SKM-1 treated with dmso at 0.1 percent for 144 hours (cell line): ENCODE results near the gene SQSTM1.
"Not testable (repeated sequence)": the region's sequence is repeated elsewhere in the genome, so short reads cannot be mapped to it uniquely, and the experiment has no call there.

Source experiments
- DNase-seq: peaks from one replicate; lab custom pipeline; 2025; ENCODE audit not compliant: unreplicated experiment; lab: John Stamatoyannopoulos, UW

The SQSTM1 gene

GRCh38 chr5:179841621-179842020 lies 20.9 kb downstream of the SQSTM1 start:
- DNase-seq = no peak

DNA sequence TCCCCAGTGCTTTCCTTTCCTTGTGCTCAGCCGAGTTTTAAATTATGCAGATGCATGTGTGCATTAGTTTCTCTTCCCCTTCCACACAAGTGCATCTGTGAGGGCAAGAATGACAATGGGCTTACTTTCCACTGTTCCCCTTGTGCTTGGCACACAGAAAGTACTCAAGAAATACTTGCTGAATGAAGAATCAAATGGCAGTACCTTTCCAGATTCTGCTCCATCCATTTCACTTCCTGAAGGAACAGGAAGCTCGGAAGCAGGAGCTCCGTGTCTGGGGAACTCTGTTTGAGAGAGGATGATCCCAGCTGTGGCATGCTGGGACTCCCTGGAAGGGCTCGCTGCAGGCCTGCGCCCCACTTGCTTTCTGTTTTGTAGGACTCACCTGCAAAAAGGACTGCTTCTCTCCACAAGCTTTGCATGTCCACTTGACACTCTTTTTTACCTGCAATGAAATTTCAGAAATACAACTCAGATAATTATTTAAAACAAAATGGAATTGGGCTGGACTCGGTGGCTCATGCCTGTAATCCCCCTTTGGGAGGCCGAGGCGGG lies 32.4 kb downstream of the SQSTM1 start:
- no peak for DNase-seq

GRCh38 chr5:179854356-179854755 lies 33.7 kb downstream of the SQSTM1 start:
- no peak for DNase-seq

- no peak for DNase-seq
Observed at GRCh38 chr5:179858241-179858585, 37.5 kb downstream of the SQSTM1 start.

GRCh38 chr5:179858586-179859427 lies 38.1 kb downstream of the SQSTM1 start, which contains the start of gene MRNIP:
Gene MRNIP (minus strand): TSS chr5:179858817. CDS start chr5:179858796, 21 bp downstream.
- peak; percentile 96 for DNase-seq

GRCh38 chr5:179860301-179860700 lies 39.6 kb downstream of the SQSTM1 start:
- DNase-seq = no peak

DNA sequence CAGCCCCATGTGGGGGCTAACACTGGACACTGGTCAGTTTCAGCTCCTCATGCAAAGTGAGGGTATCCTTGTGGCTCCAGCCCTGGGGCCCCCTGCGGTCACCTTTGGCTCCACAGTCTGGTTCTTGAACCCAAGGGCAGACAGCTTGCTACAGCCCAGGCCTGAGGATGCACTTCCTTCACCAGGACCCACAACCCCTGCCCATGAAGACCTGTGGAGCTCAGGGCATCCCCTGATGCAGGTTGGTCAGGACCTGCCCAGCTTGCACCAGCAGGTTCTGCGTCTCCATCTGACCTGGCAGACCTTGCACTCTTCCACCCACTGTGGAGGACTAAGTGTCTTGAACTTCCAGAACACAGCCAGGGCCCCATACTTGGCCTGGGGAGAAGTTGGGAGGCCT lies 41.6 kb downstream of the SQSTM1 start:
- DNase-seq = no peak

GRCh38 chr5:179862891-179863290 lies 42.2 kb downstream of the SQSTM1 start:
- DNase-seq = no peak

GRCh38 chr5:179863449-179864085 lies 42.9 kb downstream of the SQSTM1 start:
- no peak for DNase-seq

DNA sequence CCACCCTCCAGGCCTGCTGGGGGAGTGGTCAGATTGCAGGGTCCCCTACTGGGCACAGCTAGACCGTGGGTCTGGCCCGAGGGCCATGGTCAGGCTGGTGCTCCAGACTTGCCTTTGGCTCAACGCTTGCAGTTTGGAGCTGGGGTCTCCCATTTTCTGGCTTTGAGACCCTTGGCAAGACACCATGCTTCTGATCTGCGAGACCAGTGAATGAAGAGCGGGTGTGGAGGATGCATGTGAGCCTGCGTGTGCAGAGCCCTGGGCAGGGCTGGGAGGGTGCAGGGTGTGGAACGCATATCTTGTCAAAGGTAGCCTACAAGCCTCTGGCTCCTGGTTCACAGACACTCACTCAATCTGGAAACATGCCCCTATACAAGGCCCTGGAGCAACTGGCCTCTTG lies 44.0 kb downstream of the SQSTM1 start:
- DNase-seq = no peak

DNA sequence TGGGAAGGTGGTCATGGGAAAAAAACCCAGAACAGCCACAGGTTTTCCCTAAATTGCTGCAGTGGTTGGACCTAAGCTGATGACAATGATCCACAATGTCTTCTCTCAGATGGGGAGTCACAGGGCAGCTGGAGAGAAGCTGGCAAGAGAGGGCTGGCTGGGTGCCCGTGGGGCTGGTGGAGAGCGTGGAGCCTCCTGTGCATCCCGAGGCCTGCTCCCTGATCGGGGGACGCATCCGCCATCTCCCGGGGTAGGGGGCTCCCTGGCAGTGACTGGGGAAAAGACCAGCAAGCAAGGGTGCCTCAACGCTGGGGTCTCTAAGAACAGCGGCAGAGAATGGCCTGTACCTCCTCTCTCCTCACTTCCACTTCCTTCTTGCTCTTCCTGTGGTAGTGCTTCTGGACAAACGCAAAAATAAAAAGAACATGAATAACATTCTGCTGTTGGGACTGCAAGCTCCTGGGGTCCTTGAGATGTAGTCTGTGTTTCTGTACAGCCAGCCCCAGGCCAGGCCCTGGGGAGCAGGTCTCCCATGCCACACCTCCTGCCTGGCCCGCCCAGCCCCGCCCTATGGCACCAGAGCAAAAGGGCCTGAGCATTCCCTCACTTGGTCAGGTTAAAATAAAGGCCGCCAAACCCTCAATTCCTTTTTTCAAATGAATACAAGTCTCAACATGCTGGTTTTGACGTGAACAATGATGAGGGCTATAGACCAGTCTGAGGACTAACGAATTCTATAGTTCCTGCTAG lies 45.0 kb downstream of the SQSTM1 start:
- DNase-seq = no peak

GRCh38 chr5:179866241-179867078 lies 45.8 kb downstream of the SQSTM1 start:
- no peak for DNase-seq

- no peak for DNase-seq
Observed at GRCh38 chr5:179867079-179867465, 46.4 kb downstream of the SQSTM1 start.

- no peak for DNase-seq
Observed at GRCh38 chr5:179867476-179867875, 46.8 kb downstream of the SQSTM1 start.

- no peak for DNase-seq
Observed at GRCh38 chr5:179868541-179868940, 47.8 kb downstream of the SQSTM1 start.

DNA sequence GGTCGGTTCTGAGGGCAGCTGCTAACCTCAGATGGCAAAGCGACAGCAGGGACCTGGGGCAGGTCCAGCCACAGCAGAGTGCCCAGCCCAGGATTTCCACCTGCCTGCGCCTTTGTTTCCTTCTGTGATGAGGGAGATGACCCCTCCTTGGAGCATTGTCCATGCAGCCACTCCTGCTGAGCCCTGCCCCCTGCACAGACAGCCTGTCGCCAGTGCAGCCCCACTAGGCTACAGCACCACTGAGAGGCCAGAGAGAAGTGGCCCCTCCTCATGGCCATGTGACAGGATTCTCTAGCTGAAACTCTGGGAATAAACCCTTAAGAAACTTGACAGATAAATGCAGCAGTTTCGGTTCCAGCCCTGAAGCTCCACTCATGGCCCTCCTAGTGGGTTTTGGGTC lies 48.4 kb downstream of the SQSTM1 start:
- DNase-seq = no peak

- DNase-seq = no peak
Observed at GRCh38 chr5:179869641-179870402, 49.1 kb downstream of the SQSTM1 start.

DNA sequence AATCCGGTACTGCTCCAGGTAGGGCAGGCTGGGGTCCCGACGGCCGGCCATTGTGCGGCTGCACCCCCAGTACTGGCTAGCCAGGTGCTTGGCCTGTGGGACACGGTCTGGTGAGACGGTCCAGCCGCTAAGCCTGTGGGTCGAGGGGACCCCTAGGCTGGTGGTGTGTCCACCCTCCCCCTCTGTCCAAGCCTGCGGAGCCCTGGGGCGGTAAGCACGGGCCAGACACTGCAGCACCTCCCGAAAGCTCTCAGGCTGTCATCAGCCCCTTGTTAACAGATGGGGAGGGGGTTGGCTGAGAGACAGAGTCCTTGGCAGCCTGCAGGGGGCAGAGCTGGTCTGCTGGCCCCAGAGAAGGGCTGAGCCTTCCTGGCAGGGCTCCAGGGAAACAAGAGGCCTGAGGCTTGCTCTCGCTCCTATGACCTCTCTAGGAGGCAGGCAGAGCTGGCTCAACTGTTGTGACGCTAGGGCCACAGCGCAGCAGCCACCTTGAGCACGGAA lies 49.7 kb downstream of the SQSTM1 start:
- DNase-seq = no peak

DNA sequence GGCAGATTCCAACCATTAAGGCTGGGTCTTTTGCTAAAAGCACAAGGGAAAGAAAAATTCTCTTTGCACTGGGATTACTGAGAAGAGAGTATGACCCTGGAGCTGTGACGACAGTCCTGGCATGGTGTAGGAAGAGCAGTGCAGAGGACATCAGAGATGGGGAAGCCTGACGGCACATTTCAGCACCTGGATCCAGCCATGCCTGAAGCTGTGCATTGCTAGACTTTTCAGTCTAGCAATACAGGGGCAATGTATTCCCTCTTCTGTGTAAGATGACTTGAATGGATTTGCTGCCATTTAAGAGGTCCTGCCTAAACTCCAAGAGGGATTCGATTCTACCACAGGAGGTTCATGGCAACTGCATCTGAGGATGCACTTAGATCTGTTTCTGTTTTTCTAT lies 50.2 kb downstream of the SQSTM1 start:
- DNase-seq = no peak

DNA sequence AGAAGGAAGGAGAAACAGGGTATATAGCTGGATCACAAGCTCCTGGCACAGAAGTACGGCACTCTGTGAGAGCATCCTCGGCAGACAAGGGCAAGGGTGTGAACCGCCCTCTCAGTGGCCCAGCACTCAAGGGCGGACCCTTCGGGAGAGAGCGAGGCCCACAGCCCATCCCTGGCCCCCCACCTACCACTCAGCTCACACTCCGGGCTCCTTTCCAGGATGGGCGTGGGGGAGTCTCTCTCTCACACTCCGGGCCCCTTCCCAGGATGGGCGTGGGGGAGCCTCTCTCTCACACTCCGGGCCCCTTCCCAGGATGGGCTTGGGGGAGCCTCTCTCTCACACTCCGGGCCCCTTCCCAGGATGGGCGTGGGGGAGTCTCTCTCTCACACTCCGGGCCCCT lies 50.8 kb downstream of the SQSTM1 start:
- not testable (repeated sequence) for DNase-seq
